ENCODE measurements around the gene WWC2.

DNA sequence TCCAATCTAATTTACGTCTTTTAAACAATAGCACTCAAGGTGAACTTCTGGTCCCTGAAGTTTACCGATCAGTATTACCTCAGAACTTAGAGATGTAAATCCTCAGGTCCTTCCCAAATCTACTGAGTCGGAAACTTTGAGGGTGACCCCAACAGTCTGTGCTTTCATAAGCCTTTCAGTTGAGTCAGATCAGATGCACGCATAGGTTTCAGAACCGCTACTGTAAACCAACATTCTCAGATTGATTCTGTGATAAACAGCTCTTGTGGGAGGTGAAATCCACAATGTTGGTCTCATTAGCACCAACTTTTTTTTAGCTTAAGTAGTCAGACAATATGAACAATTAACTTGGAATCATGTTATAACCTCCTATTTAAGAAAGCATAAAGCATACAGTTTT is 86.0 kb downstream of the WWC2 start:
- TF ChIP-seq, protein P1, sequence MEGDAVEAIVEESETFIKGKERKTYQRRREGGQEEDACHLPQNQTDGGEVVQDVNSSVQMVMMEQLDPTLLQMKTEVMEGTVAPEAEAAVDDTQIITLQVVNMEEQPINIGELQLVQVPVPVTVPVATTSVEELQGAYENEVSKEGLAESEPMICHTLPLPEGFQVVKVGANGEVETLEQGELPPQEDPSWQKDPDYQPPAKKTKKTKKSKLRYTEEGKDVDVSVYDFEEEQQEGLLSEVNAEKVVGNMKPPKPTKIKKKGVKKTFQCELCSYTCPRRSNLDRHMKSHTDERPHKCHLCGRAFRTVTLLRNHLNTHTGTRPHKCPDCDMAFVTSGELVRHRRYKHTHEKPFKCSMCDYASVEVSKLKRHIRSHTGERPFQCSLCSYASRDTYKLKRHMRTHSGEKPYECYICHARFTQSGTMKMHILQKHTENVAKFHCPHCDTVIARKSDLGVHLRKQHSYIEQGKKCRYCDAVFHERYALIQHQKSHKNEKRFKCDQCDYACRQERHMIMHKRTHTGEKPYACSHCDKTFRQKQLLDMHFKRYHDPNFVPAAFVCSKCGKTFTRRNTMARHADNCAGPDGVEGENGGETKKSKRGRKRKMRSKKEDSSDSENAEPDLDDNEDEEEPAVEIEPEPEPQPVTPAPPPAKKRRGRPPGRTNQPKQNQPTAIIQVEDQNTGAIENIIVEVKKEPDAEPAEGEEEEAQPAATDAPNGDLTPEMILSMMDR (conservative IDR thresholded peaks at IDR 0.05; ENCODE audit: low read depth in 2 of 2), result no peak
- TF ChIP-seq EZH2 (IDR thresholded peaks at IDR 0.05; ENCODE audit: low read depth, unreplicated experiment) (no peak), CREB1 (CRISPR knock-in tag; IDR thresholded peaks at IDR 0.05; ENCODE audit: low read depth) (no peak)
